Neuronal stem cell (in vitro differentiated cells): ENCODE measurements around the gene NRM.

Experiments
- DNase-seq: peaks from one replicate; pipeline ENCODE4 v3.0.0-alpha.2; 2013; ENCODE audit warnings: low spot score
- H2AFZ ChIP-seq: one replicate; pipeline ENCODE4 v1.6.1; 2013; ENCODE audit warnings: mild to moderate bottlenecking, low read length, inconsistent platforms
- H2AK5ac ChIP-seq: 2 replicates; pipeline ENCODE4 v1.6.1; 2013; ENCODE audit warnings: low read depth, mild to moderate bottlenecking, inconsistent platforms, low read length, moderate library complexity, mixed read lengths
- H2BK120ac ChIP-seq: 2 replicates; pipeline ENCODE4 v1.6.1; 2013; ENCODE audit warnings: low read depth, mild to moderate bottlenecking, inconsistent platforms, low read length, moderate library complexity, mixed read lengths
- H2BK12ac ChIP-seq: one replicate; pipeline ENCODE4 v1.6.1; 2013; ENCODE audit warnings: low read length, inconsistent platforms
- H2BK15ac ChIP-seq: 2 replicates; pipeline ENCODE4 v1.6.1; 2013; ENCODE audit warnings: mild to moderate bottlenecking, low read length, inconsistent platforms, mixed read lengths
- H2BK5ac ChIP-seq: one replicate; pipeline ENCODE4 v1.6.1; 2013; ENCODE audit warnings: inconsistent platforms, mild to moderate bottlenecking, low read length, moderate library complexity
- H3K14ac ChIP-seq: one replicate; pipeline ENCODE4 v1.6.1; 2013; ENCODE audit warnings: low read length, inconsistent platforms
- H3K18ac ChIP-seq: 2 replicates; pipeline ENCODE4 v1.6.1; 2013; ENCODE audit warnings: low read length, inconsistent platforms
- H3K23ac ChIP-seq: 2 replicates; pipeline ENCODE4 v1.6.1; 2013; ENCODE audit warnings: low read depth, mild to moderate bottlenecking, mixed read lengths, low read length, inconsistent platforms; ENCODE audit not compliant: poor library complexity
- H3K27ac ChIP-seq: replicated peaks from 3 replicates; pipeline ENCODE4 v1.5.1; 2013; ENCODE audit warnings: low read length, inconsistent platforms
- H3K27me3 ChIP-seq, 3 experiments: 2 replicates each; pipeline ENCODE4 v1.6.1; 2013; ENCODE audit warnings: low read length in 3 of 3, mild to moderate bottlenecking in 2 of 3, inconsistent platforms in 1 of 3, low read depth in 1 of 3, mixed read lengths in 1 of 3, moderate library complexity in 1 of 3; ENCODE audit not compliant: control insufficient read depth in 3 of 3, insufficient read depth in 3 of 3
- H3K36me3 ChIP-seq, 2 donors: replicated peaks in 1 of 2; 2 replicates each; pipeline ENCODE4 v1.6.1; 2013; ENCODE audit warnings: low read length in 2 of 2; ENCODE audit not compliant: control insufficient read depth in 2 of 2, insufficient read depth in 2 of 2
- H3K4ac ChIP-seq: 2 replicates; pipeline ENCODE4 v1.6.1; 2013; ENCODE audit warnings: inconsistent platforms, mild to moderate bottlenecking, low read length, moderate library complexity
- H3K4me1 ChIP-seq, 2 donors: 1 replicate in 1 of 2; 2 replicates in 1 of 2; pipeline ENCODE4 v1.6.1; 2013; ENCODE audit warnings: low read length in 2 of 2, low read depth in 1 of 2; ENCODE audit not compliant: control insufficient read depth in 2 of 2, insufficient read depth in 1 of 2
- H3K4me2 ChIP-seq: one replicate; pipeline ENCODE4 v1.6.1; 2013; ENCODE audit warnings: mild to moderate bottlenecking, low read length, inconsistent platforms; ENCODE audit not compliant: insufficient read depth, poor library complexity, severe bottlenecking
- H3K4me3 ChIP-seq, 2 donors: 2 replicates each; pipeline ENCODE4 v1.5.1; 2013; ENCODE audit warnings: low read length in 2 of 2, mild to moderate bottlenecking in 2 of 2, inconsistent platforms in 1 of 2, moderate library complexity in 1 of 2
- H3K79me1 ChIP-seq: one replicate; pipeline ENCODE4 v1.6.1; 2013; ENCODE audit warnings: low read depth, mild to moderate bottlenecking, inconsistent platforms, low read length, moderate library complexity
- H3K9ac ChIP-seq: one replicate; pipeline ENCODE4 v1.6.1; 2013; ENCODE audit warnings: mild to moderate bottlenecking, low read depth, low read length, inconsistent platforms; ENCODE audit not compliant: poor library complexity
- H3K9me3 ChIP-seq, 2 donors: replicated peaks in 1 of 2; 2 replicates each; pipeline versions ENCODE3 to v1.6.1; 2013; ENCODE audit warnings: low read length in 2 of 2, mild to moderate bottlenecking in 2 of 2, inconsistent platforms in 1 of 2, low read depth in 1 of 2, mixed read lengths in 1 of 2, moderate library complexity in 1 of 2; ENCODE audit not compliant: control insufficient read depth in 2 of 2, insufficient read depth in 1 of 2
- H4K8ac ChIP-seq: one replicate; pipeline ENCODE4 v1.6.1; 2013; ENCODE audit warnings: low read depth, mild to moderate bottlenecking, inconsistent platforms, low read length, moderate library complexity
- H4K91ac ChIP-seq: one replicate; pipeline ENCODE4 v1.6.1; 2013; ENCODE audit warnings: low read length, low read depth, mild to moderate bottlenecking, inconsistent platforms; ENCODE audit not compliant: poor library complexity
- WGBS, 2 donors: extraction: QIAGEN DNeasy Blood & Tissue Kit; methylation state at CpG; one replicate each; pipeline ENCODE4 v1.1.7; 2013; ENCODE audit warnings: missing lambda C conversion rate in 2 of 2, mixed read lengths in 1 of 2; ENCODE audit not compliant: insufficient read length in 2 of 2, insufficient replicate concordance in 1 of 2; ENCODE audit errors: extremely low coverage in 2 of 2; 5-methylcytosine and 5-hydroxymethylcytosine counted together

NRM gene

DNA sequence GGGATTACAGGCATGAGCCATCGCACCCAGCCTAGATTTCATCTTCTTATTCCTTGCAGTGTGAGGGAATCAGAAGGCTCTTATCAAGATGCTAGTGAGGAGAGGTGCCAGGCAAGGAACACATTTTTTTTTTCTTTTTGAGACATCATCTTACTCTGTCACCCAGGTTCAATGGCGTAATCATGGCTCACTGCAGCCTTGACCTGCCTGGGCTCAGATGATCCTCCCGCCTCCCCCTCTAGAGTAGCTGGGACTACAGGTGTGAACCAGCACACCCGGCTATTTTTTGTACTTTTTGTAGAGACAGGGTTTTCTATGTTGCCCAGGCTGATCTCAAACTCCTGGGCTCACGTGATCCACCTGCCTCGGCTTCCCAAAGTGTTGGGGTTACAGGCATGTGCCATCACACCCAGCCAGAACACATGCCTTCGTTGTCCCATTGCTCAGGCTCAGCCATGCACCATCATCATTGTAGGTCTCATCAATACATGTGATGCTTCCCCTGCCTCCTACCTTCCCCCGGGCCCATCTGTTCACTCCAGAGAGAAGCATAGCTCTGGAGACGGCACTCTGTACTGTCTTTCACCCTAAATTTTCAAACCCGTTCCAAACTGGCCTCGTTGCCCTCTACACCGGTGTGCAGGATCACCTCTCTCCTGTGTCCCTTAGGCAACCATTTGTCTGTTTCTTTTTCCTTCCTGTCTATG, 41.6 kb upstream of the NRM start:
- Histone ChIP-seq H3K4me2 (no peak overlapping the region), H3K4me1 (no peaks in the 10 kb centered on the region), H3K27ac (no peak overlapping the region), H3K36me3 (peaks cover 41 to 94% of the 10 kb centered on the region in 2 donors), H2BK5ac (no peak overlapping the region), H2AFZ (no peak overlapping the region), H3K23ac (peak overlapping the region; percentile 65), H4K8ac (no peak overlapping the region), H2BK15ac (no peak overlapping the region), H3K79me1 (peaks cover 4% of the 10 kb centered on the region), H3K4ac (no peak overlapping the region), H3K9ac (no peak overlapping the region), H2BK12ac (no peak overlapping the region), H3K9me3 (no peaks in the 10 kb centered on the region), H4K91ac (no peak overlapping the region), H3K14ac (no peak overlapping the region), H2AK5ac (no peak overlapping the region), H2BK120ac (no peak overlapping the region), H3K27me3 (no peaks in the 10 kb centered on the region), H3K4me3 (no peak overlapping the region), H3K18ac (no peak overlapping the region)
- DNase-seq: no peak
- WGBS, 2 donors: no CpG with 5 or more reads among the region's 12 CpGs

DNA sequence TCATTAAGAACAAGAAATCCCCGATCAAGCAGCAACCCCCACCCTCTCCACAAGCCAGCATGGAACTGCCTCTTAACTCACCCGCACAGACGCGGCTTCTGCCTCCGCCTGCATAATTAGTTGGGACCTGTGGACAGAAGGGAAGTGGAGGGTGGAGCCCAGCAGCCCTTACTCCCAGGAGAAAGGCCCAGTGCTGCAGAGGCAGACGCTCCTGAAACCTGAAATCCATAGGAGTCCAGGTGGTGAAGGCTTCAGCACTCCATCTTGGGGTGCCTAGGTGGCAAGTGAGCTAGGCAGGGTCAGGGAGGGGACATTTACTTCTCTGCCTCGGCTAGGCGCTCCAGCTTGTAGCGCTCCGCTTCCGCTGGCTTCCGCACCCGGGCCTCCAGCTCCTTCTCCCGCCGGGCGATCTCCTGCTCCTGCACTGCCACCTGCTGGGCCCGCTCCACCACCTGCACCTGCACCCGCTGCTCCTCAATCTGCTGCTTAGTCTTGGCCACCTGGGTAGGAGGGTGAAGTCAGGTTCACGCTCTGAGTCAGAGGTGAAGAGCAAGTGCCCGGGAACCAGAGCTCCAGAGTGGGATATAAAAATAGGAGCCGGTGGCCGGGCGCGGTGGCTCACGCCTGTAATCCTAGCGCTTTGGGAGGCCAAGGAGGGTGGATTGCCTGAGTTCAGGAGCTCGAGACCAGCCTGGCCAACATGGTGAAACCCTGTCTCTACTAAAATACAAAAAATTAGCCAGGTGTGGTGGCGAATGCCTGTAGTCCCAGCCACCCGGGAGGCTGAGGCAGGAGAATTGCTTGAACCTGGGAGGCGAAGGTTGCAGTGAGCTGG, 40.0 kb upstream of the NRM start:
- no peaks in the 10 kb centered on the region for H3K27me3 ChIP-seq
- no peak overlapping the region for H3K4me2 ChIP-seq
- H2BK15ac ChIP-seq: no peak overlapping the region
- no CpG with 5 or more reads among the region's 30 CpGs for WGBS, 2 donors
- peak overlapping the region; percentile 91 for H3K23ac ChIP-seq
- no peak overlapping the region for H2BK12ac ChIP-seq
- no peak overlapping the region for H3K14ac ChIP-seq
- H2BK120ac ChIP-seq: no peak overlapping the region
- H4K91ac ChIP-seq: no peak overlapping the region
- no peaks in the 10 kb centered on the region for H3K4me1 ChIP-seq
- H3K36me3 ChIP-seq: peaks cover 36 to 89% of the 10 kb centered on the region in 2 donors
- H2BK5ac ChIP-seq: peak overlapping the region; percentile 29
- H3K18ac ChIP-seq: no peak overlapping the region
- no peak overlapping the region for H4K8ac ChIP-seq
- no peak overlapping the region for H3K4ac ChIP-seq
- H2AFZ ChIP-seq: no peak overlapping the region
- no peak overlapping the region for H3K4me3 ChIP-seq
- H2AK5ac ChIP-seq: no peak overlapping the region
- DNase-seq: no peak
- no peaks in the 10 kb centered on the region for H3K79me1 ChIP-seq
- no peak overlapping the region for H3K9ac ChIP-seq
- no peaks in the 10 kb centered on the region for H3K9me3 ChIP-seq
- H3K27ac ChIP-seq: no peak overlapping the region

DNA sequence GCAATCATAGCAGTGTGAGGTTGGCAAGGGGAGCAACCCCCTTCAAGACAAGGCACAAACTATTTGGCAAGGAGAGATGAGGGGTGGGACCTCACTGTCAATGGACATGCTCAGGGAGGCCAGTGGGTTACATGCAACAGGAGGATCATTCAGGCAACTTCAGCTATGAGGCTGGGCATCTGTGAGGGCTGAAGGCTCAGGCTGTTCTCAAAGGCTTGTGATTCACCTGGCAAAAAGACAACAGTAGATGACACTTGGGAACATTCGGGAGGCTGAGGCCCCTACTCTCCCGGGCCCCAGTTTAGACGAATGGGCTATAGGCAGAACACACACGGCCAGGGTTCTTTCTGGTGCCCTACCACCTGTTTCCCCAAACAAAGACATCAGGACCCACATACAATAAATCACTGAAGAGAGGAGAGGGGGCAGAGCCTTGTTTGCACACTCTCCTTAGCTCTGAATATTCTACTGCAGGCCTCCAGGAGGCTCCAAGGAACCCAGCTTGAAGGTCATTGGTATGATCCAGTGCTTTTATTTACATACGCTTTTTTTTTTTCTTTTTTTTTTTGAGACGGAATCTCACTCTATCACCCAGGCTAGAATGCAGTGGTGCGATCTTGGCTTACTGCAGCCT, 37.3 kb upstream of the NRM start:
- peaks cover 9% of the 10 kb centered on the region in 2 donors for H3K4me1 ChIP-seq
- no peak overlapping the region for H3K4me2 ChIP-seq
- no peak overlapping the region for H4K8ac ChIP-seq
- no peak overlapping the region for H3K4ac ChIP-seq
- H3K79me1 ChIP-seq: peaks cover 8% of the 10 kb centered on the region
- no peak for DNase-seq
- no peaks in the 10 kb centered on the region for H3K27me3 ChIP-seq
- no peak overlapping the region for H2BK15ac ChIP-seq
- peak overlapping the region; percentile 81 for H3K9ac ChIP-seq
- H2BK5ac ChIP-seq: no peak overlapping the region
- no peak overlapping the region for H3K18ac ChIP-seq
- H3K9me3 ChIP-seq: no peaks in the 10 kb centered on the region
- no peak overlapping the region for H3K14ac ChIP-seq
- no peak overlapping the region for H3K27ac ChIP-seq
- H2AK5ac ChIP-seq: no peak overlapping the region
- no peak overlapping the region for H2BK120ac ChIP-seq
- no peak overlapping the region for H2AFZ ChIP-seq
- no peak overlapping the region for H4K91ac ChIP-seq
- H2BK12ac ChIP-seq: no peak overlapping the region
- H3K36me3 ChIP-seq: peaks cover 51 to 89% of the 10 kb centered on the region in 2 donors
- H3K23ac ChIP-seq: no peak overlapping the region
- WGBS, 2 donors: no CpG with 5 or more reads among the region's 7 CpGs
- H3K4me3 ChIP-seq: no peak overlapping the region
